ENCODE measurements around the gene ASAH2. TPM values are rescaled to one million over a fixed set of nuclear protein-coding genes. Genes with fewer than 3 reads are reported as not detected.
A peak's percentile ranks its signal among the peaks of the same experiment; 100 is the strongest.

Gene ASAH2
- total and polyA plus RNA-seq, 2 donors from 2014 or later, result 0.45 to 1.3 TPM

GRCh38 chr10:50294582-50294981 is 43.3 kb upstream of the ASAH2 start:
- intact Hi-C loops (cut with DNase I), result no loop called here
- Histone ChIP-seq H3K27ac (ENCODE audit: low read depth in 2 of 2, low read length in 2 of 2) (no peak overlapping the region), H3K4me3 (ENCODE audit: low read length in 3 of 3) (no peak overlapping the region), H3K4me1 (ENCODE audit: control insufficient read depth in 2 of 3, insufficient read depth in 2 of 3, low read depth in 1 of 3, low read length in 3 of 3) (no peaks in the 10 kb centered on the region), H3K27me3 (ENCODE audit: control insufficient read depth, insufficient read depth, low read length) (no peaks in the 10 kb centered on the region), H3K9ac (ENCODE audit: low read length in 3 of 3) (no peak overlapping the region), H3K9me3 (ENCODE audit: control insufficient read depth in 2 of 3, insufficient read depth in 1 of 3, low read length in 3 of 3) (no peaks in the 10 kb centered on the region), H3K36me3 (ENCODE audit: control insufficient read depth in 2 of 3, insufficient read depth in 3 of 3, low read length in 3 of 3) (no peaks in the 10 kb centered on the region)
- FAIRE-seq (no peak), DNase-seq (no peak)
- TF ChIP-seq CTCF (IDR thresholded peaks at IDR 0.05; ENCODE audit: borderline replicate concordance, extremely low read depth, insufficient read depth), result no peak

- Histone ChIP-seq H3K36me3 (ENCODE audit: control insufficient read depth in 2 of 3, insufficient read depth in 3 of 3, low read length in 3 of 3) (no peaks in the 10 kb centered on the region), H3K27me3 (ENCODE audit: control insufficient read depth, insufficient read depth, low read length) (no peaks in the 10 kb centered on the region), H3K9me3 (ENCODE audit: control insufficient read depth in 2 of 3, insufficient read depth in 1 of 3, low read length in 3 of 3) (no peaks in the 10 kb centered on the region), H3K9ac (ENCODE audit: low read length in 3 of 3) (no peak overlapping the region), H3K4me1 (ENCODE audit: control insufficient read depth in 2 of 3, insufficient read depth in 2 of 3, low read depth in 1 of 3, low read length in 3 of 3) (no peaks in the 10 kb centered on the region), H3K27ac (ENCODE audit: low read depth in 2 of 2, low read length in 2 of 2) (no peak overlapping the region), H3K4me3 (ENCODE audit: low read length in 3 of 3) (no peak overlapping the region)
- TF ChIP-seq CTCF (IDR thresholded peaks at IDR 0.05; ENCODE audit: borderline replicate concordance, extremely low read depth, insufficient read depth), result no peak
- DNase-seq (no peak), FAIRE-seq (no peak)
- intact Hi-C loops (cut with DNase I), result no loop called here
Measured at GRCh38 chr10:50293513-50294313, 42.4 kb upstream of the ASAH2 start.

DNA sequence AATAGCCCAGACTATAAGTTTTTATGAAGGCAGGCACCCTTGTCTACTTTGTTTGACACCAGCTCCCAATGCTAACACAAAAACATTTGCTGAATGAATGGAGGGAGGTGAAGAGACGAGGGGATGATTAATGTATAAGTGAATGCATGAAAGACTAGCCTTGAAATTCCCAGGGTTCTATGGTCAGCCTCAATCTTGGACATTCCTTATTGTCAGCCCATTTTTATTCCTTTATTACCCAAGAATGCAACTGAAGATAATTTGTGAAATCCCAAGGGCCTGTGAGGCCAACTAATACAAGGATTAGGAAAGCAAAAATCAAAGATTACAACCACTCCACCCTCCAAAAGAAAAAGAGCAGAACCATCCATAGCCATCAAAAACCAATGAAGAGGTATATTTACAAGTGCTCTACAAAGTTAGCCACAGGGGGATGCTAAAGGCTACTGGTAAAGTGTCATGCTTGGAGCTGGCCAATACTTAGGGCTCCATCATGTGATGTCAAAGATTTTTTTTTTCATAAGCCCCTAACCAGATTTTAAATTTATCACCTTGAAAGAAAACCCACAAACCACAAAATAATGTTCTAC is 40.0 kb upstream of the ASAH2 start:
- DNase-seq (peak in 1 of 5 donors; percentile 9), FAIRE-seq (no peak)
- no peaks in the 10 kb centered on the region for H3K9me3 ChIP-seq (ENCODE audit: control insufficient read depth in 2 of 3, insufficient read depth in 1 of 3, low read length in 3 of 3)
- no peak overlapping the region for H3K27ac ChIP-seq (ENCODE audit: low read depth in 2 of 2, low read length in 2 of 2)
- H3K36me3 ChIP-seq (ENCODE audit: control insufficient read depth in 2 of 3, insufficient read depth in 3 of 3, low read length in 3 of 3), result no peaks in the 10 kb centered on the region
- peak; percentile 28 for TF ChIP-seq CTCF (IDR thresholded peaks at IDR 0.05; ENCODE audit: borderline replicate concordance, extremely low read depth, insufficient read depth)
- no peak overlapping the region for H3K9ac ChIP-seq (ENCODE audit: low read length in 3 of 3)
- no peaks in the 10 kb centered on the region for H3K27me3 ChIP-seq (ENCODE audit: control insufficient read depth, insufficient read depth, low read length)
- no peak overlapping the region for H3K4me3 ChIP-seq (ENCODE audit: low read length in 3 of 3)
- intact Hi-C loops (cut with DNase I), result no loop called here
- no peaks in the 10 kb centered on the region for H3K4me1 ChIP-seq (ENCODE audit: control insufficient read depth in 2 of 3, insufficient read depth in 2 of 3, low read depth in 1 of 3, low read length in 3 of 3)

Measured in kidney (tissue), 14 donors.